Frontal cortex (tissue), 4 donors: ENCODE data around the gene TSEN54. TPM values are rescaled to one million over a fixed set of nuclear protein-coding genes. Genes with fewer than 3 reads are reported as not detected.

Source experiments
- DNase-seq, 2 donors: peaks; one replicate each; pipeline ENCODE4 v3.0.0; 2012; ENCODE audit warnings: low spot score in 2 of 2
- FAIRE-seq: peaks from 2 replicates; lab custom pipeline; 2012; peaks lifted over from hg19 to GRCh38; lab: Jason Lieb, UNC
- total RNA-seq: library from RNA; depleted of rRNA; stranded (reverse); fragments of >200 nt; gene quantifications from one replicate; pipeline ENCODE4 v1.2.3, GENCODE V29; 2014
- donor health status: control.
- donor health status: control.
- donor health status: control.

Gene TSEN54
- total RNA-seq, 1 donor from 2014 or later, result 11.4 TPM

GRCh38 chr17:75573994-75574393 is 57.7 kb downstream of the TSEN54 start:
- DNase-seq (no peak), FAIRE-seq (no peak)

Other genes with a start within 250 kb of the TSEN54 start
- 8.2 TPM for gene MIF4GD, start 245.3 kb upstream of the TSEN54 start, total RNA-seq
- gene SLC25A19, start 227.1 kb upstream of the TSEN54 start, total RNA-seq, result 6.9 TPM
- 159 TPM for gene GRB2, start 110.8 kb upstream of the TSEN54 start, total RNA-seq
- 18.8 TPM for gene TMEM94, start 59.9 kb upstream of the TSEN54 start, total RNA-seq
- gene CASKIN2, start 991 bp upstream of the TSEN54 start, total RNA-seq, result 6.1 TPM
- 0.82 TPM for gene LLGL2, start 9.2 kb downstream of the TSEN54 start, total RNA-seq
- 19.6 TPM for gene MYO15B, start 71.3 kb downstream of the TSEN54 start, total RNA-seq
- gene SMIM5, start 116.9 kb downstream of the TSEN54 start, total RNA-seq, result under 0.01 TPM
- 6.1 TPM for gene RECQL5, start 150.6 kb downstream of the TSEN54 start, total RNA-seq
- 39.9 TPM for gene SAP30BP, start 150.8 kb downstream of the TSEN54 start, total RNA-seq
- 1.2 TPM for gene ITGB4, start 204.9 kb downstream of the TSEN54 start, total RNA-seq
- gene GALK1, start 248.7 kb downstream of the TSEN54 start, total RNA-seq, result 13.5 TPM